GM19239 (cell line): ENCODE measurements around the gene TP53BP2.
"Not testable (repeated sequence)": the region's sequence is repeated elsewhere in the genome, so short reads cannot be mapped to it uniquely, and the experiment has no call there.

Experiments used
- DNase-seq: peaks from one replicate; pipeline ENCODE4 v3.0.0; 2011; ENCODE audit warnings: low spot score; ENCODE audit not compliant: insufficient read length
- FAIRE-seq: peaks from 2 replicates; lab custom pipeline; 2011; peaks lifted over from hg19 to GRCh38; lab: Jason Lieb, UNC

TP53BP2 gene

GRCh38 chr1:223853748-223854147 lies 8.0 kb upstream of the TP53BP2 start:
- no peak for DNase-seq

GRCh38 chr1:223853275-223853674 lies 7.5 kb upstream of the TP53BP2 start:
- FAIRE-seq (no peak), DNase-seq (no peak)

More at GRCh38 chr1:223853748-223854147, 8.0 kb upstream of the TP53BP2 start:
- FAIRE-seq = no peak

- DNase-seq (no peak), FAIRE-seq (no peak)
Measured at GRCh38 chr1:223852337-223852736, 6.6 kb upstream of the TP53BP2 start.

- no peak for DNase-seq
- peak; percentile 33 for FAIRE-seq
Measured at GRCh38 chr1:223849352-223850254, 3.9 kb upstream of the TP53BP2 start.

GRCh38 chr1:223848536-223848935 lies 2.8 kb upstream of the TP53BP2 start:
- FAIRE-seq (no peak), DNase-seq (no peak)

GRCh38 chr1:223847781-223848345 lies 2.1 kb upstream of the TP53BP2 start:
- DNase-seq = no peak
- no peak for FAIRE-seq

GRCh38 chr1:223845037-223845809 lies 524 bp downstream of the TP53BP2 start:
- DNase-seq = no peak
- peak; percentile 39 for FAIRE-seq

GRCh38 chr1:223844787-223845036 lies 1.0 kb downstream of the TP53BP2 start:
- FAIRE-seq (peak; percentile 59), DNase-seq (no peak)

- FAIRE-seq (no peak), DNase-seq (no peak)
Measured at GRCh38 chr1:223843934-223844786, 1.6 kb downstream of the TP53BP2 start.

GRCh38 chr1:223842784-223843183 lies 3.0 kb downstream of the TP53BP2 start:
- FAIRE-seq = no peak
- DNase-seq = no peak

GRCh38 chr1:223841977-223842623 lies 3.6 kb downstream of the TP53BP2 start:
- DNase-seq, FAIRE-seq: not testable (repeated sequence)

- FAIRE-seq = no peak
- DNase-seq = no peak
Measured at GRCh38 chr1:223840254-223840653, 5.5 kb downstream of the TP53BP2 start.

- no peak for FAIRE-seq
Measured at GRCh38 chr1:223838125-223838854, 7.5 kb downstream of the TP53BP2 start.

GRCh38 chr1:223837687-223838086 lies 8.1 kb downstream of the TP53BP2 start:
- DNase-seq (no peak), FAIRE-seq (no peak)

More at GRCh38 chr1:223838125-223838854, 7.5 kb downstream of the TP53BP2 start:
- DNase-seq = no peak

- DNase-seq = no peak
- no peak for FAIRE-seq
Measured at GRCh38 chr1:223837206-223837605, 8.5 kb downstream of the TP53BP2 start.

GRCh38 chr1:223836586-223836985 lies 9.2 kb downstream of the TP53BP2 start:
- DNase-seq = no peak
- no peak for FAIRE-seq

GRCh38 chr1:223835754-223836153 lies 10.0 kb downstream of the TP53BP2 start:
- FAIRE-seq (no peak), DNase-seq (no peak)

GRCh38 chr1:223834660-223835263 lies 11.0 kb downstream of the TP53BP2 start:
- FAIRE-seq (no peak), DNase-seq (no peak)

- no peak for FAIRE-seq
- no peak for DNase-seq
Measured at GRCh38 chr1:223833948-223834347, 11.8 kb downstream of the TP53BP2 start.
